ENCODE results near the gene CTRB2.

Gene CTRB2

GRCh38 chr16:75172578-75172977, 34.4 kb downstream of the CTRB2 start:
- no peak for DNase-seq (ENCODE audit: low read depth)

- DNase-seq (ENCODE audit: low read depth): no peak
Observed at GRCh38 chr16:75169899-75170405, 37.0 kb downstream of the CTRB2 start.

GRCh38 chr16:75160386-75160785, 46.6 kb downstream of the CTRB2 start:
- no peak for DNase-seq (ENCODE audit: low read depth)

Data from stimulated activated CD8-positive, alpha-beta memory T cell treated with anti-CD3 and anti-CD28 coated beads, Interleukin-7, amount 100 ng/mL, for 24 hours (primary cell).